ENCODE measurements around the gene SERPINB7.

SERPINB7 gene

GRCh38 chr18:63844254-63844653 is 69.0 kb downstream of the SERPINB7 start:
- DNase-seq (ENCODE audit: low read depth) = no peak

- no peak for DNase-seq (ENCODE audit: low read depth)
Observed at GRCh38 chr18:63848159-63848558, 72.9 kb downstream of the SERPINB7 start.

GRCh38 chr18:63850020-63850419 is 74.8 kb downstream of the SERPINB7 start:
- no peak for DNase-seq (ENCODE audit: low read depth)

GRCh38 chr18:63850636-63851035 is 75.4 kb downstream of the SERPINB7 start:
- no peak for DNase-seq (ENCODE audit: low read depth)

All from stimulated activated CD8-positive, alpha-beta memory T cell treated with anti-CD3 and anti-CD28 coated beads, Interleukin-15, amount 100 ng/mL, for 24 hours (primary cell).